ENCODE measurements around the gene SCARB1.

SCARB1 gene

GRCh38 chr12:124780752-124781685, 82.6 kb downstream of the SCARB1 start:
- H3K79me2 ChIP-seq (ENCODE audit: insufficient read depth, low read length): no peaks in the 10 kb centered on the region
- no peaks in the 10 kb centered on the region for H4K20me1 ChIP-seq (ENCODE audit: insufficient read depth, low read length)
- no peaks in the 10 kb centered on the region for H3K4me1 ChIP-seq (ENCODE audit: insufficient read depth, low read length)
- peaks cover 27% of the 10 kb centered on the region for H3K36me3 ChIP-seq (ENCODE audit: insufficient read depth, low read length)
- no peak overlapping the region for H2AFZ ChIP-seq (ENCODE audit: low read depth, low read length)
- no peaks in the 10 kb centered on the region for H3K27me3 ChIP-seq (ENCODE audit: insufficient read depth, low read length, poor library complexity)
- H3K4me2 ChIP-seq (ENCODE audit: insufficient read depth, low read length): no peak overlapping the region
- H3K9ac ChIP-seq (ENCODE audit: low read depth, low read length): no peak overlapping the region
- TF ChIP-seq CTCF (IDR thresholded peaks at IDR 0.05; ENCODE audit: borderline replicate concordance, extremely low read depth, low read length, poor library complexity, severe bottlenecking): no peak
- no peak overlapping the region for H3K4me3 ChIP-seq (ENCODE audit: low read depth in 1 of 2, low read length in 2 of 2)
- no peak overlapping the region for H3K27ac ChIP-seq (ENCODE audit: low read length)
- no peaks in the 10 kb centered on the region for H3K9me3 ChIP-seq (ENCODE audit: insufficient read depth, low read length, severe bottlenecking)
- DNase-seq (no peak), ATAC-seq (ENCODE audit: insufficient read depth, low read depth) (no peak)

GRCh38 chr12:124780336-124780735, 83.3 kb downstream of the SCARB1 start:
- ATAC-seq (ENCODE audit: insufficient read depth, low read depth): no peak
- no peaks in the 10 kb centered on the region for H3K4me1 ChIP-seq (ENCODE audit: insufficient read depth, low read length)
- H3K9ac ChIP-seq (ENCODE audit: low read depth, low read length): no peak overlapping the region
- no peaks in the 10 kb centered on the region for H3K79me2 ChIP-seq (ENCODE audit: insufficient read depth, low read length)
- peaks cover 22% of the 10 kb centered on the region for H3K36me3 ChIP-seq (ENCODE audit: insufficient read depth, low read length)
- no peak overlapping the region for H3K4me2 ChIP-seq (ENCODE audit: insufficient read depth, low read length)
- H3K27me3 ChIP-seq (ENCODE audit: insufficient read depth, low read length, poor library complexity): no peaks in the 10 kb centered on the region
- no peak for DNase-seq
- H3K4me3 ChIP-seq (ENCODE audit: low read depth in 1 of 2, low read length in 2 of 2): no peak overlapping the region
- TF ChIP-seq CTCF (IDR thresholded peaks at IDR 0.05; ENCODE audit: borderline replicate concordance, extremely low read depth, low read length, poor library complexity, severe bottlenecking) (no peak), EZH2 (IDR thresholded peaks at IDR 0.05; ENCODE audit: borderline replicate concordance, low read depth, low read length, severe bottlenecking) (no peak)
- H4K20me1 ChIP-seq (ENCODE audit: insufficient read depth, low read length): no peaks in the 10 kb centered on the region
- no peak overlapping the region for H2AFZ ChIP-seq (ENCODE audit: low read depth, low read length)
- H3K27ac ChIP-seq (ENCODE audit: low read length): no peak overlapping the region
- no peaks in the 10 kb centered on the region for H3K9me3 ChIP-seq (ENCODE audit: insufficient read depth, low read length, severe bottlenecking)

- H3K9ac ChIP-seq (ENCODE audit: low read depth, low read length): no peak overlapping the region
- H3K27ac ChIP-seq (ENCODE audit: low read length): no peak overlapping the region
- no peaks in the 10 kb centered on the region for H3K9me3 ChIP-seq (ENCODE audit: insufficient read depth, low read length, severe bottlenecking)
- no peak overlapping the region for H3K4me2 ChIP-seq (ENCODE audit: insufficient read depth, low read length)
- H3K4me3 ChIP-seq (ENCODE audit: low read depth in 1 of 2, low read length in 2 of 2): no peak overlapping the region
- H3K36me3 ChIP-seq (ENCODE audit: insufficient read depth, low read length): peaks cover 14% of the 10 kb centered on the region
- no peaks in the 10 kb centered on the region for H3K4me1 ChIP-seq (ENCODE audit: insufficient read depth, low read length)
- no peak overlapping the region for H2AFZ ChIP-seq (ENCODE audit: low read depth, low read length)
- ATAC-seq (ENCODE audit: insufficient read depth, low read depth): no peak
- H3K27me3 ChIP-seq (ENCODE audit: insufficient read depth, low read length, poor library complexity): no peaks in the 10 kb centered on the region
- TF ChIP-seq EZH2 (IDR thresholded peaks at IDR 0.05; ENCODE audit: borderline replicate concordance, low read depth, low read length, severe bottlenecking) (no peak), CTCF (IDR thresholded peaks at IDR 0.05; ENCODE audit: borderline replicate concordance, extremely low read depth, low read length, poor library complexity, severe bottlenecking) (no peak)
- H4K20me1 ChIP-seq (ENCODE audit: insufficient read depth, low read length): no peaks in the 10 kb centered on the region
- no peak for DNase-seq
- H3K79me2 ChIP-seq (ENCODE audit: insufficient read depth, low read length): no peaks in the 10 kb centered on the region
Observed at GRCh38 chr12:124779161-124780141, 84.2 kb downstream of the SCARB1 start.

Data from DND-41 (cell line).